Hepatocyte (in vitro differentiated cells): Measurements from ENCODE around the gene HMG20A.

Experiments used
- CTCF ChIP-seq: fragments of 200-600 bp; sonication (generic); IDR thresholded peaks from 2 replicates; pipeline ENCODE4 v1.5.1; 2016; ENCODE audit warnings: antibody characterized with exemption, mild to moderate bottlenecking; ENCODE audit not compliant: poor library complexity
- EZH2phosphoT487 ChIP-seq: fragments of 200-600 bp; sonication (generic); IDR thresholded peaks from one replicate; pipeline ENCODE4 v1.6.1; 2018; ENCODE audit warnings: antibody characterized with exemption, mild to moderate bottlenecking, low read depth, moderate library complexity; ENCODE audit not compliant: unreplicated experiment, severe bottlenecking

- TF ChIP-seq CTCF (no peak), EZH2phosphoT487 (no peak)
Observed at GRCh38 chr15:77426377-77426776, 5.7 kb downstream of the HMG20A start.
